ENCODE measurements around the gene KRT2. TPM values are rescaled to one million over a fixed set of nuclear protein-coding genes. Genes with fewer than 3 reads are reported as not detected.

KRT2 gene
- total and polyA plus RNA-seq, 2 of the 8 experiments (the other 6 are each of a cell fraction or from before 2014, with no cell fraction given), result not detected

DNA sequence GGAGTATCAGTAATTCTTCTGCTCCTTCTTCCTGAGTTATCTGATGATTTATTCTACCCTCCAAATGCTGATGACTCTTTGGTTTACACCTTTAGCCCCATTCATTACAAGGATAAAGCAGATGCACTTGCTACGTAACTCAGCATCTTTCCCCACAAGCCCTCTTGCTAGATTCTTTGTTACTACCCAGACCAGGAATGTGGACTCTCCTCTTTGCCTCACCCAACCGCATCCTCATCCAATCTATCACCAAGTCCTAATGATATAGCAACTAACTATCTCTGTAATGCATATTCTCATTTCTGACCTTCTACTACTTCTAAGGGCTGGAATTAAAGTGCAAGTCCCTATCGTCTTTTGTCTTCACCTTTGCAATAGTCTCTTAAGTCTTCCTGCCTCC is 18.9 kb upstream of the KRT2 start (continued):
- no peak for TF ChIP-seq EGR1 (IDR thresholded peaks at IDR 0.05; ENCODE audit: borderline replicate concordance, low read depth, low read length)
